Measurements from ENCODE around the gene RGL2.

DNA sequence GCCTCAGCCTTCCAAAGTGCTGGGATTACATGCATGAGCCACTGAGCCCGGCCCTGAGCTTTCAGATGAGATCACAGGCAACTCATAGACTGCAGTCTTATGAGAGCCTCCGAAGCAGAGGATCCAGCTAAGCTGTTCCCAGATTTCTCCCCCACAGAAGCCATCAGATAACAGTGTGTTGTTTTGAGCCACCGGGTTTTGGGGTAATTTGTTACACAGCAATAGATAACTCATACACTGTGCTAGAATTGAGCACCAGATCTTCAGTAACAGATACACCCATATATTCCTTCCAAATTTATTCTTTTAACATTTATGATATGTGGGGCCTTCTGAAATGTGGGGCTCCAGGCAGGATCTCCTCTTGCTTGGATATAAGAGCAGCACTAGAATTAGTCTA is 37.8 kb upstream of the RGL2 start:
- TF ChIP-seq, protein P1, sequence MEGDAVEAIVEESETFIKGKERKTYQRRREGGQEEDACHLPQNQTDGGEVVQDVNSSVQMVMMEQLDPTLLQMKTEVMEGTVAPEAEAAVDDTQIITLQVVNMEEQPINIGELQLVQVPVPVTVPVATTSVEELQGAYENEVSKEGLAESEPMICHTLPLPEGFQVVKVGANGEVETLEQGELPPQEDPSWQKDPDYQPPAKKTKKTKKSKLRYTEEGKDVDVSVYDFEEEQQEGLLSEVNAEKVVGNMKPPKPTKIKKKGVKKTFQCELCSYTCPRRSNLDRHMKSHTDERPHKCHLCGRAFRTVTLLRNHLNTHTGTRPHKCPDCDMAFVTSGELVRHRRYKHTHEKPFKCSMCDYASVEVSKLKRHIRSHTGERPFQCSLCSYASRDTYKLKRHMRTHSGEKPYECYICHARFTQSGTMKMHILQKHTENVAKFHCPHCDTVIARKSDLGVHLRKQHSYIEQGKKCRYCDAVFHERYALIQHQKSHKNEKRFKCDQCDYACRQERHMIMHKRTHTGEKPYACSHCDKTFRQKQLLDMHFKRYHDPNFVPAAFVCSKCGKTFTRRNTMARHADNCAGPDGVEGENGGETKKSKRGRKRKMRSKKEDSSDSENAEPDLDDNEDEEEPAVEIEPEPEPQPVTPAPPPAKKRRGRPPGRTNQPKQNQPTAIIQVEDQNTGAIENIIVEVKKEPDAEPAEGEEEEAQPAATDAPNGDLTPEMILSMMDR (IDR thresholded peaks at IDR 0.05; ENCODE audit: poor library complexity, severe bottlenecking) = no peak
- TF ChIP-seq POLR2AphosphoS5 (IDR thresholded peaks at IDR 0.05) (no peak), EP300 (conservative IDR thresholded peaks at IDR 0.05; ENCODE audit: poor library complexity, severe bottlenecking) (no peak), EZH2 (IDR thresholded peaks at IDR 0.05; ENCODE audit: borderline replicate concordance, insufficient read depth, low read length, poor library complexity, severe bottlenecking) (no peak), RAD21 (conservative IDR thresholded peaks at IDR 0.05) (no peak)

All from neural cell (in vitro differentiated cells).